GM23338 (cell line): ENCODE results near the gene SLC35D2. TPM values are rescaled to one million over a fixed set of nuclear protein-coding genes. Genes with fewer than 3 reads are reported as not detected.

Experiments
- ATAC-seq: fragments of 200-7000 bp; cut with Tn5 transposase; 3 replicates; pipeline ENCODE4 v1.9.1; 2020
- DNase-seq: peaks from one replicate; pipeline ENCODE4 v3.0.0-alpha.2; 2015; ENCODE audit warnings: low spot score
- H2AFZ ChIP-seq: fragments of 200-600 bp; sonication (generic); 2 replicates; pipeline ENCODE4 v1.8.0; 2016; ENCODE audit warnings: antibody characterized with exemption, mild to moderate bottlenecking, moderate library complexity
- H3F3A ChIP-seq: fragments of 200-600 bp; sonication (generic); replicated peaks from 2 replicates; pipeline ENCODE4 v1.8.0; 2017; ENCODE audit warnings: antibody characterized with exemption, mixed run types, low read depth
- H3K27ac ChIP-seq: fragments of 200-600 bp; sonication (generic); 2 replicates; pipeline ENCODE4 v1.6.1; 2016; ENCODE audit warnings: low read depth
- H3K27me3 ChIP-seq: fragments of 200-600 bp; sonication (generic); 2 replicates; pipeline ENCODE4 v1.8.0; 2016; ENCODE audit warnings: mild to moderate bottlenecking, mixed run types, moderate library complexity; ENCODE audit not compliant: insufficient read depth
- H3K36me3 ChIP-seq: fragments of 200-600 bp; sonication (generic); 2 replicates; pipeline ENCODE4 v1.8.0; 2016; ENCODE audit warnings: mild to moderate bottlenecking; ENCODE audit not compliant: insufficient read depth
- H3K4me1 ChIP-seq: fragments of 200-600 bp; sonication (generic); 2 replicates; pipeline ENCODE4 v1.8.0; 2016; ENCODE audit warnings: mild to moderate bottlenecking, moderate library complexity; ENCODE audit not compliant: insufficient read depth
- H3K4me2 ChIP-seq: fragments of 200-600 bp; sonication (generic); 2 replicates; pipeline ENCODE4 v1.7.1; 2017; ENCODE audit warnings: mixed run types
- H3K4me3 ChIP-seq: fragments of 200-600 bp; sonication (generic); 2 replicates; pipeline ENCODE4 v1.6.1; 2016; ENCODE audit warnings: mixed run types
- H3K79me2 ChIP-seq: fragments of 200-600 bp; sonication (generic); replicated peaks from 2 replicates; pipeline ENCODE4 v1.8.0; 2017; ENCODE audit warnings: mild to moderate bottlenecking; ENCODE audit not compliant: insufficient read depth
- H3K9me2 ChIP-seq: fragments of 200-600 bp; sonication (generic); 2 replicates; pipeline ENCODE4 v1.8.0; 2017; ENCODE audit not compliant: insufficient read depth
- H4K20me1 ChIP-seq: fragments of 200-600 bp; sonication (generic); replicated peaks from 2 replicates; pipeline ENCODE4 v1.8.0; 2017; ENCODE audit warnings: mild to moderate bottlenecking; ENCODE audit not compliant: insufficient read depth
- H3K27ac Mint-ChIP-seq: 2 replicates; pipeline ENCODE4 v1.8.0; 2020; ENCODE audit warnings: inconsistent platforms, mild to moderate bottlenecking, moderate library complexity, mixed read lengths
- H3K27me3 Mint-ChIP-seq: 3 replicates; pipeline ENCODE4 v1.8.0; 2022; ENCODE audit warnings: low read depth, mild to moderate bottlenecking, moderate library complexity, mixed read lengths, inconsistent platforms; ENCODE audit not compliant: insufficient read depth, poor library complexity
- H3K36me3 Mint-ChIP-seq: 3 replicates; pipeline ENCODE4 v1.8.0; 2021; ENCODE audit warnings: low read depth, mild to moderate bottlenecking, inconsistent platforms, moderate library complexity, mixed read lengths
- H3K4me1 Mint-ChIP-seq: 3 replicates; pipeline ENCODE4 v1.8.0; 2020; ENCODE audit warnings: mild to moderate bottlenecking, inconsistent platforms, mixed read lengths
- H3K4me3 Mint-ChIP-seq: 3 replicates; pipeline ENCODE4 v1.8.0; 2021; ENCODE audit warnings: moderate library complexity, mild to moderate bottlenecking, inconsistent platforms, mixed read lengths
- H3K9me3 Mint-ChIP-seq: 3 replicates; pipeline ENCODE4 v1.8.0; 2020; ENCODE audit warnings: moderate library complexity, mild to moderate bottlenecking, inconsistent platforms, mixed read lengths
- EZH2 ChIP-seq: fragments of 200-600 bp; sonication (generic); IDR thresholded peaks from one replicate; pipeline ENCODE4 v1.8.0; 2017; ENCODE audit warnings: antibody characterized with exemption, mild to moderate bottlenecking, low read depth; ENCODE audit not compliant: unreplicated experiment
- EZH2phosphoT487 ChIP-seq: fragments of 200-600 bp; sonication (generic); IDR thresholded peaks from one replicate; pipeline ENCODE4 v1.8.1; 2018; ENCODE audit warnings: antibody characterized with exemption; ENCODE audit not compliant: unreplicated experiment
- JUNB ChIP-seq: IDR thresholded peaks from one replicate; pipeline ENCODE4 v1.6.1; 2016; ENCODE audit warnings: antibody characterized with exemption; ENCODE audit not compliant: unreplicated experiment
- NANOG ChIP-seq: IDR thresholded peaks from 2 replicates; pipeline ENCODE4 v1.6.1; 2016; ENCODE audit warnings: antibody characterized with exemption, borderline replicate concordance
- POLR2AphosphoS5 ChIP-seq: IDR thresholded peaks from 2 replicates; pipeline ENCODE4 v1.6.1; 2016; ENCODE audit warnings: antibody characterized with exemption, low read depth
- STAT1 ChIP-seq: IDR thresholded peaks from one replicate; pipeline ENCODE4 v1.6.1; 2016; ENCODE audit warnings: antibody characterized with exemption; ENCODE audit not compliant: unreplicated experiment
- ZNF331 ChIP-seq: fragments of 250-450 bp; sonication (Bioruptor Pico); IDR thresholded peaks from 2 replicates; pipeline ENCODE4 v1.5.0; 2020; ENCODE audit warnings: low read depth, mild to moderate bottlenecking, moderate library complexity
- polyA plus RNA-seq: library from polyadenylated mRNA; unstranded; fragments of >200 nt; fragmentation: Nextera tagmentation; extraction: Ambion mirVana; gene quantifications from 2 replicates; pipeline ENCODE4 v1.2.1, GENCODE V29; 2016
- total RNA-seq: library from RNA; depleted of rRNA; stranded (reverse); fragments of >200 nt; shearing (Covaris generic); gene quantifications from 2 replicates; pipeline ENCODE4 v1.2.3, GENCODE V29; 2014
- TF ChIP-seq, protein P1 (sequence below): IDR thresholded peaks from one replicate; pipeline ENCODE4 v1.6.1; 2018; ENCODE audit warnings: antibody characterized with exemption; ENCODE audit not compliant: unreplicated experiment
- TF ChIP-seq, protein P2 (sequence below): fragments of 250-450 bp; sonication (Bioruptor Pico); IDR thresholded peaks from 2 replicates; pipeline ENCODE4 v1.5.0; 2020; ENCODE audit warnings: mild to moderate bottlenecking, moderate library complexity

The SLC35D2 gene
- total and polyA plus RNA-seq, 2 experiments from 2014 or later, result 8.2 to 14.4 TPM

DNA sequence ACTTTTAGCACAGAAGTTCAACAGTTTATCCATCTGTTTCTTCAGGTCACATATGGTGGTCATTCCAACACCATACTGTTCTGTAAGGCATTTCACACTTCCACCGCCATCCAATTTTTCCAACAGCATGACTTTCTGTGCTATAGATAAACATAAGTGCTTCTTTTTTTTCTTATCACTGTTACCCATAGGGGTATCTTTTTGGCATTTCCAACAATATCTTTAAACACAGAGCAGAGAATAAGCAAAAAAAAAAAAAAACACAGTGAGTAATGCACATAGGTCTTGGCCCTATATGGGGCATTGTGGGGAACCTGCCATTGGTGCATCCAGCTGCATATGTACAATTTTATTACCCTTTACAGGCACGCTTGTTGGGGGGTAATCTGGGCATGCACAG lies 46.9 kb upstream of the SLC35D2 start:
- Histone ChIP-seq H3K4me3 (no peak overlapping the region), H2AFZ (no peak overlapping the region), H3K9me2 (no peaks in the 10 kb centered on the region), H4K20me1 (no peaks in the 10 kb centered on the region), H3K79me2 (no peaks in the 10 kb centered on the region), H3K36me3 (no peaks in the 10 kb centered on the region), H3K27ac (no peak overlapping the region), H3K4me2 (no peak overlapping the region), H3F3A (no peaks in the 10 kb centered on the region), H3K27me3 (no peaks in the 10 kb centered on the region), H3K4me1 (no peaks in the 10 kb centered on the region)
- H3K27ac Mint-ChIP-seq, result no peak overlapping the region
- no peaks in the 10 kb centered on the region for H3K9me3 Mint-ChIP-seq
- no peak for DNase-seq
- H3K4me1 Mint-ChIP-seq, result no peaks in the 10 kb centered on the region
- no peak overlapping the region for H3K4me3 Mint-ChIP-seq
- peaks cover 6% of the 10 kb centered on the region for H3K27me3 Mint-ChIP-seq
- no peak for ATAC-seq
- no peaks in the 10 kb centered on the region for H3K36me3 Mint-ChIP-seq
- TF ChIP-seq EZH2 (no peak), POLR2AphosphoS5 (no peak), EZH2phosphoT487 (no peak)

DNA sequence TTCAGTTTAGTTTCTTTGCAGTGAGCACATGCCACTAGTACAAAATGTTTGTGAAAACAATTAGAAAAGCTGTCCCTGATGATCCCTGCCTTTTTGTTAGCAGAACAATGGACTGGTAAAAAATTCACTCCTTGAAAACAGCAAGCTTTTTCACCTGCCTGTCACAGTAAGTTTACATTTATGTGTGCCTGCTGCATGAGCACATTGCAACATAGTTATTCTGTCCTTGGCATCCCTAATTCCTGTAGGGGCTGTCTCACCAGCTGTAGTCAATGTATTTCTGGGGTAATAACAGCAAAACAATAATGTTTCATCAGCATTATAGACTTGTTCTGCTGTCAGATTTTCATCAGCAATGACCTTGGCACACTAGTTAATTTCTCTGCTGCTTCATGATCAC lies 46.2 kb upstream of the SLC35D2 start:
- no peak overlapping the region for H3K27ac Mint-ChIP-seq
- Histone ChIP-seq H3K4me1 (no peaks in the 10 kb centered on the region), H3K4me3 (no peak overlapping the region), H3F3A (no peaks in the 10 kb centered on the region), H3K79me2 (no peaks in the 10 kb centered on the region), H3K36me3 (no peaks in the 10 kb centered on the region), H4K20me1 (no peaks in the 10 kb centered on the region), H3K27me3 (no peaks in the 10 kb centered on the region), H2AFZ (no peak overlapping the region), H3K27ac (no peak overlapping the region), H3K4me2 (no peak overlapping the region), H3K9me2 (no peaks in the 10 kb centered on the region)
- H3K4me3 Mint-ChIP-seq, result no peak overlapping the region
- no peaks in the 10 kb centered on the region for H3K4me1 Mint-ChIP-seq
- ATAC-seq (no peak), DNase-seq (no peak)
- H3K36me3 Mint-ChIP-seq, result no peaks in the 10 kb centered on the region
- TF ChIP-seq POLR2AphosphoS5, result no peak
- TF ChIP-seq, protein P1, sequence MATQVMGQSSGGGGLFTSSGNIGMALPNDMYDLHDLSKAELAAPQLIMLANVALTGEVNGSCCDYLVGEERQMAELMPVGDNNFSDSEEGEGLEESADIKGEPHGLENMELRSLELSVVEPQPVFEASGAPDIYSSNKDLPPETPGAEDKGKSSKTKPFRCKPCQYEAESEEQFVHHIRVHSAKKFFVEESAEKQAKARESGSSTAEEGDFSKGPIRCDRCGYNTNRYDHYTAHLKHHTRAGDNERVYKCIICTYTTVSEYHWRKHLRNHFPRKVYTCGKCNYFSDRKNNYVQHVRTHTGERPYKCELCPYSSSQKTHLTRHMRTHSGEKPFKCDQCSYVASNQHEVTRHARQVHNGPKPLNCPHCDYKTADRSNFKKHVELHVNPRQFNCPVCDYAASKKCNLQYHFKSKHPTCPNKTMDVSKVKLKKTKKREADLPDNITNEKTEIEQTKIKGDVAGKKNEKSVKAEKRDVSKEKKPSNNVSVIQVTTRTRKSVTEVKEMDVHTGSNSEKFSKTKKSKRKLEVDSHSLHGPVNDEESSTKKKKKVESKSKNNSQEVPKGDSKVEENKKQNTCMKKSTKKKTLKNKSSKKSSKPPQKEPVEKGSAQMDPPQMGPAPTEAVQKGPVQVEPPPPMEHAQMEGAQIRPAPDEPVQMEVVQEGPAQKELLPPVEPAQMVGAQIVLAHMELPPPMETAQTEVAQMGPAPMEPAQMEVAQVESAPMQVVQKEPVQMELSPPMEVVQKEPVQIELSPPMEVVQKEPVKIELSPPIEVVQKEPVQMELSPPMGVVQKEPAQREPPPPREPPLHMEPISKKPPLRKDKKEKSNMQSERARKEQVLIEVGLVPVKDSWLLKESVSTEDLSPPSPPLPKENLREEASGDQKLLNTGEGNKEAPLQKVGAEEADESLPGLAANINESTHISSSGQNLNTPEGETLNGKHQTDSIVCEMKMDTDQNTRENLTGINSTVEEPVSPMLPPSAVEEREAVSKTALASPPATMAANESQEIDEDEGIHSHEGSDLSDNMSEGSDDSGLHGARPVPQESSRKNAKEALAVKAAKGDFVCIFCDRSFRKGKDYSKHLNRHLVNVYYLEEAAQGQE, result no peak
- no peak for TF ChIP-seq JUNB
- TF ChIP-seq, protein P2, sequence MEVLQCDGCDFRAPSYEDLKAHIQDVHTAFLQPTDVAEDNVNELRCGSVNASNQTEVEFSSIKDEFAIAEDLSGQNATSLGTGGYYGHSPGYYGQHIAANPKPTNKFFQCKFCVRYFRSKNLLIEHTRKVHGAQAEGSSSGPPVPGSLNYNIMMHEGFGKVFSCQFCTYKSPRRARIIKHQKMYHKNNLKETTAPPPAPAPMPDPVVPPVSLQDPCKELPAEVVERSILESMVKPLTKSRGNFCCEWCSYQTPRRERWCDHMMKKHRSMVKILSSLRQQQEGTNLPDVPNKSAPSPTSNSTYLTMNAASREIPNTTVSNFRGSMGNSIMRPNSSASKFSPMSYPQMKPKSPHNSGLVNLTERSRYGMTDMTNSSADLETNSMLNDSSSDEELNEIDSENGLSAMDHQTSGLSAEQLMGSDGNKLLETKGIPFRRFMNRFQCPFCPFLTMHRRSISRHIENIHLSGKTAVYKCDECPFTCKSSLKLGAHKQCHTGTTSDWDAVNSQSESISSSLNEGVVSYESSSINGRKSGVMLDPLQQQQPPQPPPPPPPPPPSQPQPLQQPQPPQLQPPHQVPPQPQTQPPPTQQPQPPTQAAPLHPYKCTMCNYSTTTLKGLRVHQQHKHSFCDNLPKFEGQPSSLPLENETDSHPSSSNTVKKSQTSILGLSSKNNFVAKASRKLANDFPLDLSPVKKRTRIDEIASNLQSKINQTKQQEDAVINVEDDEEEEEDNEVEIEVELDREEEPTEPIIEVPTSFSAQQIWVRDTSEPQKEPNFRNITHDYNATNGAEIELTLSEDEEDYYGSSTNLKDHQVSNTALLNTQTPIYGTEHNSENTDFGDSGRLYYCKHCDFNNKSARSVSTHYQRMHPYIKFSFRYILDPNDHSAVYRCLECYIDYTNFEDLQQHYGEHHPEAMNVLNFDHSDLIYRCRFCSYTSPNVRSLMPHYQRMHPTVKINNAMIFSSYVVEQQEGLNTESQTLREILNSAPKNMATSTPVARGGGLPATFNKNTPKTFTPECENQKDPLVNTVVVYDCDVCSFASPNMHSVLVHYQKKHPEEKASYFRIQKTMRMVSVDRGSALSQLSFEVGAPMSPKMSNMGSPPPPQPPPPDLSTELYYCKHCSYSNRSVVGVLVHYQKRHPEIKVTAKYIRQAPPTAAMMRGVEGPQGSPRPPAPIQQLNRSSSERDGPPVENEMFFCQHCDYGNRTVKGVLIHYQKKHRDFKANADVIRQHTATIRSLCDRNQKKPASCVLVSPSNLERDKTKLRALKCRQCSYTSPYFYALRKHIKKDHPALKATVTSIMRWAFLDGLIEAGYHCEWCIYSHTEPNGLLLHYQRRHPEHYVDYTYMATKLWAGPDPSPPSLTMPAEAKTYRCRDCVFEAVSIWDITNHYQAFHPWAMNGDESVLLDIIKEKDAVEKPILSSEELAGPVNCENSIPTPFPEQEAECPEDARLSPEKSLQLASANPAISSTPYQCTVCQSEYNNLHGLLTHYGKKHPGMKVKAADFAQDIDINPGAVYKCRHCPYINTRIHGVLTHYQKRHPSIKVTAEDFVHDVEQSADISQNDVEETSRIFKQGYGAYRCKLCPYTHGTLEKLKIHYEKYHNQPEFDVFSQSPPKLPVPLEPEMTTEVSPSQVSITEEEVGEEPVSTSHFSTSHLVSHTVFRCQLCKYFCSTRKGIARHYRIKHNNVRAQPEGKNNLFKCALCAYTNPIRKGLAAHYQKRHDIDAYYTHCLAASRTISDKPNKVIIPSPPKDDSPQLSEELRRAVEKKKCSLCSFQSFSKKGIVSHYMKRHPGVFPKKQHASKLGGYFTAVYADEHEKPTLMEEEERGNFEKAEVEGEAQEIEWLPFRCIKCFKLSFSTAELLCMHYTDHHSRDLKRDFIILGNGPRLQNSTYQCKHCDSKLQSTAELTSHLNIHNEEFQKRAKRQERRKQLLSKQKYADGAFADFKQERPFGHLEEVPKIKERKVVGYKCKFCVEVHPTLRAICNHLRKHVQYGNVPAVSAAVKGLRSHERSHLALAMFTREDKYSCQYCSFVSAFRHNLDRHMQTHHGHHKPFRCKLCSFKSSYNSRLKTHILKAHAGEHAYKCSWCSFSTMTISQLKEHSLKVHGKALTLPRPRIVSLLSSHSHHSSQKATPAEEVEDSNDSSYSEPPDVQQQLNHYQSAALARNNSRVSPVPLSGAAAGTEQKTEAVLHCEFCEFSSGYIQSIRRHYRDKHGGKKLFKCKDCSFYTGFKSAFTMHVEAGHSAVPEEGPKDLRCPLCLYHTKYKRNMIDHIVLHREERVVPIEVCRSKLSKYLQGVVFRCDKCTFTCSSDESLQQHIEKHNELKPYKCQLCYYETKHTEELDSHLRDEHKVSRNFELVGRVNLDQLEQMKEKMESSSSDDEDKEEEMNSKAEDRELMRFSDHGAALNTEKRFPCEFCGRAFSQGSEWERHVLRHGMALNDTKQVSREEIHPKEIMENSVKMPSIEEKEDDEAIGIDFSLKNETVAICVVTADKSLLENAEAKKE (CRISPR knock-in tag), result no peak
- TF ChIP-seq ZNF331 (CRISPR knock-in tag), result no peak
- no peak for TF ChIP-seq STAT1
- TF ChIP-seq EZH2, result no peak
- no peak for TF ChIP-seq NANOG
- no peak for TF ChIP-seq EZH2phosphoT487
- peaks cover 6% of the 10 kb centered on the region for H3K27me3 Mint-ChIP-seq
- H3K9me3 Mint-ChIP-seq, result no peaks in the 10 kb centered on the region
